ENCODE results near the gene EPB41.
"Not testable (repeated sequence)": the region's sequence is repeated elsewhere in the genome, so short reads cannot be mapped to it uniquely, and the experiment has no call there.

EPB41 gene

GRCh38 chr1:28914228-28915030 lies at the start of gene EPB41:
Gene EPB41, plus strand, starts transcription at chr1:28914569. Its CDS starts 72,869 bp downstream, at chr1:28987438.
- peak; percentile 97 for DNase-seq

GRCh38 chr1:28864695-28865094 lies 49.7 kb upstream of the EPB41 start:
- peak; percentile 33 for DNase-seq

- peak; percentile 29 for DNase-seq
Observed at GRCh38 chr1:28865997-28866650, 48.2 kb upstream of the EPB41 start.

DNA sequence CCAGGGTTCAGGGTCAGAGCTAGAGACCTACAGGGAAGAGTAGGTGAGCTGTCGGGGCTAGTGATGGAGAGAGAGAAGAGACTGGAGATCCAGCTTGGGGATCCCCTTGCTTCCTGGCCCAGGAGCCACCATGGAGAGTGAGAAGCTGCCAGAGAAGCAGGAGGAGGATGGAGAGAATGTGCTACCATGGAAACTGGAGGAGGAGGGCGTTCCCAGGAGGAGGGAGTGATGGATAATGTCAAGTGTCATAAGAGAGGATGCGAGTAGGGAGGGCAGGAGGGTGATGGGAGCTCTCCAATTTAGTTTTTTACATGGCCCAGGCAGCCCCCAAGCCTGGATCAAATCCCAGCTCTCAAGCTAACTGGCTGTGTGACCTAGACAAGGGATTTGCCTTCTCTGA lies 46.5 kb upstream of the EPB41 start:
- no peak for DNase-seq

DNA sequence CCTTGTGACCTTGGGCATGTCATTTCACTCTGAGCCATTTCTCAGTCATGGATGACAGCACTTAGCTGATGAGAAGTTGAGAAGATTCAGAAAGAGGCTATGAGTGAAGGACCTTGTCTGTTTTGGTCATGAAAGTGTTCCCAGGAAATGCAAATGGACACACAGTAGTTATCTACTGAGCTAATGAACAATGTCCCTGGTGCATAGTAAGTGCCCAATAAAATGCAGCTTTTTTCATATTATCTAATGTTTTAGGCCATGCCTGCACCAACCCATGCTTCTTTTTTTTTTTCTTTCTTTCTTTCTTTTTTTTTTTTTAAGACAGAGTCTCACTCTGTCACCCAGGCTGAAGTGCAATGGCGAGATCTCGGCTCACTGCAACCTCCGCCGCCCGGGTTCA lies 44.4 kb upstream of the EPB41 start:
- no peak for DNase-seq

DNA sequence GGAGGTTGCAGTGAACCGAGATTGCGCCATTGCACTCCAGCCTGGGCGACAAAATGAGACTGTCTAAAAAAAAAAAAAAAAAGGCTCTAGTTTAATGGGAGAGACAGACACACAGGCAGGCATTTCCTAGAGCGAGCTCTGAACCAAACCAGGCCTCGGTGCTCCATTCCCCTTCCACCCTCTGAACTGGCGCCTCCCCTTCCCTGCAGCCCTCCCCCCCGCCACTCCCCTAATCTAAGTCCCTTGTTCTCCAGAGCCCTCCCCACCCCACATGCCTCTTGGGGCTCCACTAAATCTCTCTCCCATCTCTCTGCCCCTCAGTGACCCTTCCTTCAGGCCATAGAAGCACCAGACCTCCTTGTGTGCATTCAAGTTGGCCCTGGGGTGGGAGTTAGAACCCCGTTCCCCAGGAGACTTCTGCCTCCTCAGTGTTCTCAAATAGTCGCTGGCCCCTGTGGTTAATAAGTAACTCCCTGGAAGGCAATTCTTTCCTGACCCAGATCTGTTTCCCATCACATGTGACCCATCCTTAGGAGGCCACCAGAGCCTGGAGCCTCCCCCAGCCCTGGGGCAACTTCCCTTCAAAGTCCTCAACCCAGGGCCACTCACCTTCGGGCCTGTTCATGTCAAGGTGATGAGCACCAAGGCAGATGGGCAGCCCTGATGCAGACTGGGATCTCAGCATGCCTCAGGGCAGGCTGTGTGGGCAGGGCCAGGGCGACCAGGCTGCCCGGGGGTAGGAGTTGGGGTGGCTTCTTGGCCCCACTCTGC lies 42.6 kb upstream of the EPB41 start:
- no peak for DNase-seq

- DNase-seq: not testable (repeated sequence)
Observed at GRCh38 chr1:28875134-28875533, 39.2 kb upstream of the EPB41 start.

DNA sequence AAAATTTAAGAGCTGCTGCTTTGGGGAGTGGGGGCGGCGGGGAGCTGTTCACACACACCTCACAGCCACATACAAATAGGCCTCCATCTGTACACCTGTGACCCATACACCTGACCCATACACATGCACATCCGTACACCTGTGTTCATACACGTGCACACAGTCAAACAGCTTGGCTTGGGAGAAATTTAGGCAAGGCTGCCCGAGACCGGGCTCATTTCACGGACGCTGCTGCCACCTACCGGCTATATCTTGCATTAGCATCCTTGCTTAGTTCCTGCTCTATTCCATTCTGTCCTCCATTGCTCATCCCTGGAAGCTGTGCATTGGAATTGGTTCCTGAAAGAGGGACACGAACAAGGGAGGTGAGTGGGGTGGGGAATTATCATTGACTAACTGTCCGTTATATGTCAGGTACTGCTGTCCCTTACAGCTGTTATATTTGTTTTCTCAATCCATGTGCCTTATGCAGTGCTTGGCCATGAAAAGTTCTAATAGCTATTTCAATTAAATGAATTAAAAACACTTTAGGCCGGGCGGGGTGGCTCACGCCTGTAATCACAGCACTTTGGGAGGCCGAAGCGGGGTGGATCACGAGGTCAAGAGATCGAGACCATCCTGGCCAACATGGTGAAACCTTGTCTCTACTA lies 37.1 kb upstream of the EPB41 start:
- peak; percentile 84 for DNase-seq

DNA sequence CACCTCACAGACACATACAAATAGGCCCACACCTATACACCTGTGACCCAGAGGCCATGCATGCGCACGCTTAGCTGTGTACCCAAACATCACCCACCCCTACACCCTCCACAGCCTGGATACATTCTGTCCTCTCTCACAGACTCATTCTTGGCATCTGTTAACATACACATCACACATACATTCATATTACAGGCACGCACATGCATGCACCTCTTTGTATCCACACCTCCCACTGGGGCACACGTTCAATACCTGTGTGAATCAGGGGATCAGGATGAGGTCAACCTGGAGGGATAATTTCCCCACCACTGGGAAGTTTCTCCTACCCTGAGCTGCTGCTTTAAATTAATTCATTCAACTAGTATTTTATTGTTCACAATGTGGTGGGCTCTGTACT lies 35.6 kb upstream of the EPB41 start:
- no peak for DNase-seq

DNA sequence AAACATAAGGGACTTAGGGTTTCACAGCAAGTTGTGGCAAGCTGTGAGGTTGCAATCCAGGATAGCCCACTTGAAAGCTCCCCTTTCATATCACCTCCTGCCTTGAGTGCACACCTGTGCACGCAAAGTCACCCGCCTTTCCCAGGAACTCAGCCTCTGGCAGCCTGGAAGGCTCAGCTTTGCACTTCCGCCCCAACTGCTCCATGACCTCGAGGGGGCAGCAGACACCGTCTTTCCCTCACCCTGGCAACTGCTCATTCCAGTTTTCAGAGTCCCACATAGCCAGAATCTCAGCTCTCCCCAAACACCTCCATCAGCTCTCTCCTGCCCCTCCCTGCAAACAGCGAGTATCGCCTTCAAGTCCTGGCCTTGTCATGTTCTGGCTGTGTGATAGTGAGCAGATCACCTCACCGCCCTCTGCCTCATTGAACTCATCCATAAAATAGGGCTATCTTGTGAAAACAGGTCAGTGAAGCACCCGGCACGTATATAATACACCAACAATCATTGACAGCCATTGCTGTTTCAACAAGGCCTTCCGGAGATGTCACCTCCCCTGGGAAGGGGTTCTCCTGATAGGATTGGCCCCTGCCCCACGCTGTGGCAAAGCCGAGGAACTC lies 32.2 kb upstream of the EPB41 start:
- peak; percentile 90 for DNase-seq

GRCh38 chr1:28883242-28883616 lies 31.1 kb upstream of the EPB41 start:
- DNase-seq: no peak

GRCh38 chr1:28885472-28885877 lies 28.9 kb upstream of the EPB41 start:
- peak; percentile 17 for DNase-seq

DNA sequence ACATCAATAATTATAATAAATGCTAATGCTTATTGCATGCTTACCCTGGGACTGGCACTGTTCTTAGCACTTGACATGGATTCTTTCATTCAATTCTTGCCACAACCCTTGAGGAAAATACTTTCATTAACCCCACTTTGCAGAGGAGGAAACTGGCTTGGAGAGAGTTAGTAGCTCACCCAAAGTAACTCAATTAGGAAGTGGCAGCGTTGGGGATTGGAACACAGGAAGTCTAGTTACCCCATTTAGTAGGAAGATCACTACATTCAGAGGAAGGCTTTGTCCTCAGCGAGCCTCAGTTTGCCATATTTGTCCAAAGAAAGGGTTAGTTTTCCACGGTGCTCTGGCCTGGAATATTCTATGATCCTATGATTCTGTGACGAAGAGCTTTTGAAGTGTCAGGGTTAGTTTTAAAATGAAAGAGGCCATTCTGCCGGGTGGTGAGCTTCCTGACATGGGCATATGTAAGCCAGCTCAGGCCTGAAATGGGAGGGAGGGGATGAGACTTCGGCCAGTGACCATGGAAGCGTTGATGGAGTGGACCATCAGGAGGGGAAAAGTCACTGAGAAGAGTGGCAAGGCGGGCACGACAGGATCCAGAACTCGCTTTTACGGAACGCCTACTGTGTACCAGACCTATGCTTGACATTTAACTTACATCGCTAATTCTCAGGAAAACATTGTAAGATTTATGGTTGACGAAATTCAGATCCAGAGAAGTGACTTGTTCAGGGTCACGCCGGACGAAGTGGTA lies 28.2 kb upstream of the EPB41 start:
- DNase-seq: no peak

- DNase-seq: peak; percentile 86
Observed at GRCh38 chr1:28886731-28887418, 27.5 kb upstream of the EPB41 start.

- peak; percentile 54 for DNase-seq
Observed at GRCh38 chr1:28887419-28887834, 26.9 kb upstream of the EPB41 start.

DNA sequence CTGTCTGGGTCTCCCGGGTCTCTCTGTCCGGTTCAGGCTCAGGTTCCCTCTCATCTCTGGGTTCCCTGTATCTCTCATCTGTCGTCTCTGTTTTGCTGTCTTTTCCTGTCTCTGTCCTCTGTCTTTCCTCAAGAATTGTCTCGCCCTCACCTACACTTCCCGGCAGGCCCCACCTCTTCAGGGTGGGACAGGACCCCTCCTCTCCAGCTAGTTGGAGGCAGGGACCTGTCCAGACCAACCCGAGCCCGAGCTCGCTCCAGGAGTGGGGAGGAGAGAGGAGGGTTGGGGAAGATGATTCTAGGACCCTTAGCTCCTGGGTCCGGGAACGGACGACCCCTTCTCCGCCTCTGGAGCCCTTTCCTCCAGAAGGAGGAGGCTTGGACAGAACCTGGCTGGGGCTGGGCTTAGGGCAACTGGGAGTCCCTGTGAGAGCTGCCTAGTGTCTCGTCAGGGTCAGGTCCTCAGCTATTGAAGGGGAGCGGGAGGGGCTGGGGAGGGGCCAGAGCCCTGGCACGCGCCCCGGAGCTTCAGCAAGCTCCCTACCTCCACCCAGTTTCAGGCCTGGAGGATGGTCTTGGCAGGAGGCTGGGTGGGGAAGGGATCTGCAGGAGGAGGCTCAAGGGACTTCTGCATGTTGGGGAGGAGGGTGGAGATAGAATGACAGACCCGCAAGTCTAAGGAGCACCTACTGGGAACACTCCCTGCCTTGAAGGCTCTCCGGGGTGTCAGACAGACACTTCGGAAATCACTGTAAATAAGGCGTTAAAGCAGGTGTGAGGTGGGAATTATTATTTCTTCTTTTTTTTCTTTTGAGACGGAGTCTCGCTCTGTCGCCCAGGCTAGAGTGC lies 26.3 kb upstream of the EPB41 start:
- peak; percentile 55 for DNase-seq

DNA sequence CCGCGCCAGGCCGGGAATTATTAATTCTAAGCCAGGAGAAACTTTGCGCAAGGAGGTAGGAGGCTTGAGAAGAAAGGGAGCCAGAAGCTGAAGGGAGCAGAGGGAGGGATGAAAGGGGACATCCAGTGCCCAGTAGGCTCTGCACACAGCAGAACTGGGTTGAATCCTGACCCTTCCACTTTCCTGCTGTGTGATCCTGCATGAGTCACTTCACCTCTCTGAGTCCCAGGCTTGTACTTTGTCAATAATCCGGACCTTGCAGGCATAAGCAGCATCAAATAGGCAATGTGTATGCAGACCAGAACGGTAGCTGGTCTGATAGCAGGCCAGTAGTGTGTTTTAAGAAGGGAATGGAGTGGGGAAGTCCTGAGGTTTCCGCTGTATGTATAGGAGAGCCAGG lies 25.5 kb upstream of the EPB41 start:
- DNase-seq: no peak

- no peak for DNase-seq
Observed at GRCh38 chr1:28889357-28889756, 25.0 kb upstream of the EPB41 start.

DNA sequence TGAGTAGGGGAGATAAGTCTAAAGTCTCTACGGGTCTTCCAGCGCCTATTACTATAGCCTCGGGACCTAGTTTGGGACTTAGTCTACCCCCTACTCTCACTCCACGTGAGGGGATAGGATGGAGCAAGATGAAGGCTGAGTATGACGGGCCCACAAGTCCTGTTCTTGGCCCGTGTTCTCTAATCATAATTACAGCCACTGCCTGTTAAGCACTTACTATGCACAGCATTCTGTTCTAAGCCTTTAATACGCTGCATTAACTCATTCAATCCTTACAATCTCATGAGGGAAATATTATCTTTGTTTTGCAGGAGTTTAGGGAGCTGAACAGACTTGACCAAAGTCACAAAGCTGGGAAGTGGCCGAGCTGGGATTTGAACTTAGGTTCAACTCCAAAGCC lies 23.9 kb upstream of the EPB41 start:
- DNase-seq: no peak

- no peak for DNase-seq
Observed at GRCh38 chr1:28890836-28891235, 23.5 kb upstream of the EPB41 start.
